WTC11 (cell line): ENCODE results near the gene FTCD. TPM values are rescaled to one million over a fixed set of nuclear protein-coding genes. Genes with fewer than 3 reads are reported as not detected.

ENCODE experiments used
- ATAC-seq: fragments of 200-7000 bp; cut with Tn5 transposase; 2 replicates; pipeline ENCODE4 v1.10.0; 2021; ENCODE audit warnings: mild to moderate bottlenecking, moderate library complexity
- CTCF ChIA-PET: fragments of 300-600 bp; sonication (Branson Sonifier 250); formaldehyde crosslinking; loops from one replicate; lab custom pipeline; 2021; ENCODE audit warnings: antibody characterized with exemption; lab: Charles Lee
- POLR2A ChIA-PET: fragments of 350-600 bp; sonication (Branson Sonifier 250); formaldehyde crosslinking; loops from one replicate; lab custom pipeline; 2021; ENCODE audit warnings: antibody characterized with exemption; lab: Charles Lee
- DNase-seq: peaks from one replicate; pipeline ENCODE4 v3.0.0; 2021; ENCODE audit warnings: low spot score
- H3K27ac Mint-ChIP-seq: 2 replicates; pipeline ENCODE4 v1.8.0; 2021; ENCODE audit warnings: mixed read lengths
- H3K27me3 Mint-ChIP-seq: 2 replicates; pipeline ENCODE4 v1.8.0; 2021; ENCODE audit warnings: low read depth, mild to moderate bottlenecking, moderate library complexity, mixed read lengths
- H3K36me3 Mint-ChIP-seq: 2 replicates; pipeline ENCODE4 v1.8.0; 2021; ENCODE audit warnings: mixed read lengths
- H3K4me1 Mint-ChIP-seq: 2 replicates; pipeline ENCODE4 v1.8.0; 2022; ENCODE audit warnings: mixed read lengths
- H3K4me3 Mint-ChIP-seq: 2 replicates; pipeline ENCODE4 v1.8.0; 2021; ENCODE audit warnings: mild to moderate bottlenecking, moderate library complexity, mixed read lengths
- H3K9me3 Mint-ChIP-seq: 2 replicates; pipeline ENCODE4 v1.8.0; 2021; ENCODE audit warnings: mixed read lengths
- ATF2 ChIP-seq: sonication (generic); formaldehyde crosslinking; IDR thresholded peaks from 2 replicates; pipeline ENCODE4 v1.8.1; 2022; ENCODE audit warnings: low read depth, missing genetic modification reagents, borderline replicate concordance
- CBFB ChIP-seq: sonication (generic); formaldehyde crosslinking; IDR thresholded peaks from 2 replicates; pipeline ENCODE4 v1.8.1; 2022; ENCODE audit warnings: mild to moderate bottlenecking, low read depth, missing genetic modification reagents
- CTCF ChIP-seq: fragments of 200-600 bp; IDR thresholded peaks from 2 replicates; pipeline ENCODE4 v1.8.0; 2022; ENCODE audit warnings: antibody characterized with exemption
- IRF2 ChIP-seq: sonication (generic); formaldehyde crosslinking; IDR thresholded peaks from 2 replicates; pipeline ENCODE4 v1.8.0; 2022; ENCODE audit warnings: low read depth, missing genetic modification reagents, borderline replicate concordance
- NFE2L1 ChIP-seq: sonication (generic); formaldehyde crosslinking; IDR thresholded peaks from 2 replicates; pipeline ENCODE4 v1.8.1; 2023; ENCODE audit warnings: missing genetic modification reagents
- PREB ChIP-seq: sonication (generic); formaldehyde crosslinking; IDR thresholded peaks from 2 replicates; pipeline ENCODE4 v1.8.1; 2022; ENCODE audit warnings: mild to moderate bottlenecking, missing genetic modification reagents, moderate library complexity, borderline replicate concordance
- TEAD1 ChIP-seq: sonication (generic); formaldehyde crosslinking; IDR thresholded peaks from 2 replicates; pipeline ENCODE4 v1.8.0; 2022; ENCODE audit warnings: mild to moderate bottlenecking, missing genetic modification reagents
- TEAD4 ChIP-seq: sonication (generic); formaldehyde crosslinking; IDR thresholded peaks from 2 replicates; pipeline ENCODE4 v1.8.0; 2022; ENCODE audit warnings: mild to moderate bottlenecking, missing genetic modification reagents
- ZBTB43 ChIP-seq: sonication (generic); formaldehyde crosslinking; IDR thresholded peaks from 2 replicates; pipeline ENCODE4 v1.8.1; 2023; ENCODE audit warnings: mild to moderate bottlenecking, missing genetic modification reagents
- ZNF121 ChIP-seq: sonication (generic); formaldehyde crosslinking; IDR thresholded peaks from 2 replicates; pipeline ENCODE4 v1.8.0; 2023; ENCODE audit warnings: missing genetic modification reagents
- ZNF138 ChIP-seq: sonication (generic); formaldehyde crosslinking; conservative IDR thresholded peaks from 2 replicates; pipeline ENCODE4 v1.8.1; 2022; ENCODE audit warnings: mild to moderate bottlenecking, moderate library complexity, missing genetic modification reagents
- ZNF425 ChIP-seq: fragments of 250-450 bp; sonication (Bioruptor Pico); conservative IDR thresholded peaks from 2 replicates; pipeline ENCODE4 v1.9.0; 2021; ENCODE audit warnings: mild to moderate bottlenecking
- ZNF532 ChIP-seq: fragments of 250-450 bp; sonication (Bioruptor Pico); IDR thresholded peaks from 2 replicates; pipeline ENCODE4 v1.9.0; 2021; ENCODE audit warnings: mild to moderate bottlenecking, borderline replicate concordance
- total RNA-seq: library from RNA; stranded (reverse); gene quantifications from 3 replicates; pipeline ENCODE4 v1.2.3, GENCODE V29; 2021

The FTCD gene
- total RNA-seq, 1 experiment from 2014 or later: 6.1 TPM

- TF ChIP-seq ZNF425: no peak
- no peak for TF ChIP-seq PREB (CRISPR knock-in tag)
- TF ChIP-seq ATF2: no peak
- no peak for TF ChIP-seq CTCF
- no peak for TF ChIP-seq CBFB (CRISPR knock-in tag)
These were observed 9.3 kb downstream of the FTCD start (continued) for GRCh38 chr21:46145840-46146691.

- H3K27ac Mint-ChIP-seq: no peak overlapping the region
These were observed 10.1 kb downstream of the FTCD start for GRCh38 chr21:46145159-46145839.

More at GRCh38 chr21:46145159-46145839, 10.1 kb downstream of the FTCD start:
- ChIA-PET CTCF (no interaction called here), POLR2A (no interaction called here)
- Mint-ChIP-seq H3K27me3 (no peaks in the 10 kb centered on the region), H3K36me3 (peaks cover 10% of the 10 kb centered on the region), H3K9me3 (peaks cover 6% of the 10 kb centered on the region; the same call in 1 of the 2 replicates), H3K4me3 (no peak overlapping the region), H3K4me1 (peaks cover 10% of the 10 kb centered on the region)
- ATAC-seq: no peak
- TF ChIP-seq ZNF121: no peak
- no peak for TF ChIP-seq IRF2 (CRISPR knock-in tag)
- TF ChIP-seq ZNF532 (CRISPR knock-in tag): no peak
- TF ChIP-seq ZBTB43 (CRISPR knock-in tag): no peak
- no peak for TF ChIP-seq TEAD4
- TF ChIP-seq ZNF425: no peak
- no peak for TF ChIP-seq CTCF
- no peak for TF ChIP-seq ZNF138 (CRISPR knock-in tag)
- TF ChIP-seq NFE2L1: no peak
- no peak for TF ChIP-seq TEAD1 (CRISPR knock-in tag)
- peak; percentile 11 for DNase-seq
